GM18858 (cell line): ENCODE results near the gene OARD1.
"Not testable (repeated sequence)": the region's sequence is repeated elsewhere in the genome, so short reads cannot be mapped to it uniquely, and the experiment has no call there.

ENCODE experiments used
- ATAC-seq: cut with Tn5 transposase; IDR thresholded peaks from one replicate; pipeline ENCODE4 v1.9.1; 2021; ENCODE audit not compliant: unreplicated experiment

The OARD1 gene, protein sequence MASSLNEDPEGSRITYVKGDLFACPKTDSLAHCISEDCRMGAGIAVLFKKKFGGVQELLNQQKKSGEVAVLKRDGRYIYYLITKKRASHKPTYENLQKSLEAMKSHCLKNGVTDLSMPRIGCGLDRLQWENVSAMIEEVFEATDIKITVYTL

DNA sequence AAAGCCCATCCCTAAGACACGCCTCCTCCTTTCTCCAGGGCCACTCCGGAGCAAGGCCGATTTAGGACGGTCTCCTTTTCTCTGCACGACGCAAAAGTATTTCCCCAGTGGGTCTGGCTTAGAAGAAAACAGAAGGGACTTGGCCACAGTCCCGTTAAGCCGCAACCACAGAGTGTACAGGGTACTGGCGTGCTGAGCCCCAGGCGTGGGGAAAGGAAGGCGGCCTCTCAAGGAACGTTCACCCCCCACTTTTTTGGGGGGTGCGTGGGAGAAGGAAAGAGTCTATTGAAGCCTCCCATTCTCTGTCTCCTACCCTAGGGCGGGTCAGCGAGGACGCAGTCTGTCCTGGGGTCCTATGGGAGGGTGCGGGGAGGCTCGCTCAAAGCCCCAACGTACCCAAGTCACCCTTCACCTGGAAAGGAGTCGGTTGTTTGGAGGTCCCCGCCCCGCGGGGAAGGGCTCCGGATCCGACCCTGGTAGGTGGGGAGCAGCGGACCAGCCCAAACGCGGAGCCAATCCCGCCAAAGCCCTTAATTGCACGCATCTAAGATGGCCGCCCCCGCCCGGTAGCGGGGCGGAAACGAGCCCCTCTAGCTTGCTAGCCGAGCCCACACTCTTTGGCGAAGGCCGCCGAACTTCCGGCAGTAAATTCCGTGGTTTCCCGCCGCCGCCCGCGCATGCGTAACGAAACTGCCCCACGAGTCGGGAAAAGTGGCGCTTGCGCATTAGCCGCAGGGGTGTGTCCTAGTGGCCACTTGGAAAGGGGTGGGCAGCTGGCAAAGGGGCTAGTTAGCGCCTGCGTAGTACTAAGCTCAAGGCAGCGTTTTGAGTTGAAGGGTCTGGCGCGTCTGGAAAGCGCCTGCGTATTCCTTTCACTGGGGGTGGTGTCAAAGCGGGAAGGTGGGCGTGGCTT lies at the start of gene OARD1:
Gene OARD1 (minus strand): TSS at position 434 of the 913 bp plus-strand sequence. CDS start 722 bp downstream, outside the sequence.
- peak; percentile 59 for ATAC-seq

DNA sequence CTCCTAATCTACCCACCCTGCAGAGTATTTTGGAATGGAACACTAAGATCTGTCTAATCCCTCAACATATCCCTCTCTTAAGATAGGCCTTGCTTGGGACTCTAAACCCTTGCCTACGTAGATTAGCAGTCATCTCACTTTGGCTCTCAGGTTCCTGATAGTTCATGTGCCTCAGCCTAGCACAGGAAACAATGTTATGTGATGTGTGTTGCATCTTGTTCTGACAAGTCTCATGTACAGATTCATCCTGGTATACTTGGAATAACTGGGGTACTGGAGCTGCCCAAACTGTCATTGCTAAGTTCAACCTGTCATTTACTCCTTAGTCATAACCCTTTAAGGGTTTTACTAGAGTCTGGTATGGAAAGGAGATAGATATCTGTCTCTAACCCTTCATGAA lies 47.9 kb upstream of the OARD1 start:
- no peak for ATAC-seq

DNA sequence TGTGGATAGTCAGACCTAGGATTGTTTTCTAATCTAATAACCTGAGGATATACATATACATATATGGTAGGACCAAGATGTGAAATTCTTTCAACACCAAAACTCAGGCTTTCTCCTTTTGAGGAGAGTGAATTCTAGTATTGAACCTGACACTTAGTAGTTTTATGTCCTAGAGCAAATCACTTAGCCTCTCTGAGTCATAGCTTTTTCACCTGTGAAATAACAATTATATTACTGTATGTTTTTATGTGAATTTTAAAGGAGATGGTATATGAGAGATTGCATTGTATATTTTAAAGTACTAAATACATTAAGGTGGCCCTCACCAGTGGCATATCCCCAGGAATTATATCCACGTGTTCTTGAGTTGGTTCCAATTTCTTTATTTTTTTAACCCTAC lies 47.4 kb upstream of the OARD1 start:
- no peak for ATAC-seq

DNA sequence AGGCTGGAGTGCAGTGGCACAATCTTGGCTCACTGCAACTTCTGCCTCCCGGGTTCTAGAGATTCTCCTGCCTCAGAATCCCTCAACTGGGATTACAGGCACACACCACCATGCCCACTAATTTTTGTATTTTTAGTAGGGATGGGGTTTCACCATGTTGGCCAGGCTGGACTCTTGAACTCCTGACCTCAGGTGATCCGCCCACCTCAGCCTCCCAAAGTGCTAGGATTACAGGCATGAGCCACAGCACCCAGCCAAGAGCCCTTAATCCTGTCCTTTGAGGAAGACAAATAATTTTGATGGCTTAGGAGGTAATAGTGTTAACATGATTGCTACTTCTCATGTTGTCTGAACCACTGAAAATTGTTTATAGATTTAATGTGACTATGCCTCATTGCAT lies 42.9 kb upstream of the OARD1 start:
- ATAC-seq, result not testable (repeated sequence)

DNA sequence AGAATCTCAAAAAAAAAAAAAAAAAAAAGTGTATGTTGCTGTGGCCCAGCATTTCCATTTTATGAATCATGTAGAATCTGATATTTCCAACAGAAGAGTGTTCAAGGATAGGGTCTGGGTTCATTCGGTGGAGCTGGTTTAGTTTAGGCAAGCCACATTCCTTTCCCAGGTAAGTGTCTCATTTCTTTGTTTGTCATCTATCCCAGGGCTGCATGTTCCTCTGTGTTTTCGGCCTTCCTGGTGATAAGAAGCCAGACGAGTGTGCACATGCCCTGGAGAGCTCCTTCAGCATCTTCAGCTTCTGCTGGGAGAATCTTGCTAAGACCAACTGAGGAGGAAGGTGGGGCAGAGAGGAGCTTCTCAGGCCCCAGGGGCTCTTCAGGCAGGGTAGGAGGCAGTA lies 38.9 kb upstream of the OARD1 start:
- ATAC-seq, result no peak

DNA sequence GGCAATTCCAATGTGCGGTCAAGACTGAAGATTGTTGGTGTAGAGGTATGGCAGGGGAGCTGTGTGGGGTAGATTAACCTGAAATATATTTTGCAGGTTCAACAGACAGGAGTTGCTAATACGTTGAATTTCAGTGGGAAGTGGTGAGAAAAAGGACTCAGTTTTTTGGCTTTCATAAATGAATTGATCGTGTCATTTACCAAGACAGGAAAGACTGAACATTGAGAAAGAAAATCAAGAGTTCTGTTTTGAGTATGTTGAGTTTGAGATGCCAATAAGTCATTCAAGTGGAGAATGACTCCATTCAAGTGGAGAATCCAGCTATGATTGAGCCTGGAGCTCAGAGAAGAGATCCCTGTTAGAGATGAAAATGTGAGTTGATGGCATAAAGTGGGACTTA lies 31.7 kb upstream of the OARD1 start:
- ATAC-seq, result no peak

DNA sequence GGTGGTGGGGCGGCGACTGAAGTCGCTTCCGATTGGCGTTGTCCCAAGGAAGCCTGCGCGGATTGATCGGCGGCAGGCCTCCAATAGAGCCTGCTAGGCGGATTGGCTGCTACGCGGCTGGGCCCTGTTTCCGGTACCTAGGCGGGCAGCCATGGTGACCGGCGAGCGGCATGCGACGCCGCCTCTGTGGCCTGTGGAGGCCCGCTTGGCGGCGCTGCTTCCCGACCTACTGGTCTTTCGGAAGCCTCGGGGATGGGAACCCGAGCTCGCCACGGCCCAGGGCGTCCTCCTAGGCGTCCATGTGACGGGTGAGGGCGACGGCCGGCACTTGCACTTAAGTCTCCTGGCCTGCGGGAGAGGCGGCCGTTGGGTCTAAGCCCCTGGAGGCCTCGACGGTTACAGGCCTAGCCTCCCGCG lies 28.7 kb upstream of the OARD1 start:
- ATAC-seq, result no peak

DNA sequence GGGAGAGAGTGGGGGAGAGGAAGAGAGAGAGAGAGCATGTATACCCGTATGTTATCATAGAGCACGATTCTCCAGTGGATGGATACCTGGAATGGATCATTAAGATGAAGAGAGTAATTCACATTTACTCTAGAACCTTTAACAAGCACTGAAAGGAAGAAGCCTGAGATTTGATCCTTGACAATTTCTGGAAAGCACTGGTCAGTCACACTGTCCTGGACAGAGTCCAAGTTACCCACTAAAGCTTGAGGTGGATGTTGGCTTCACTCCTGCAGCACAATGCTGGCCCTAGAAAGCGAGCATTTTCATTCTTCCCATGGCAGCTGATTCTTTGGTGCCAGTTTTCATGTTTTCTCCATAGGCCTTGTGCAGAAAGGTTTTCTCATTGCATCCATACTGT lies 26.2 kb upstream of the OARD1 start:
- no peak for ATAC-seq

DNA sequence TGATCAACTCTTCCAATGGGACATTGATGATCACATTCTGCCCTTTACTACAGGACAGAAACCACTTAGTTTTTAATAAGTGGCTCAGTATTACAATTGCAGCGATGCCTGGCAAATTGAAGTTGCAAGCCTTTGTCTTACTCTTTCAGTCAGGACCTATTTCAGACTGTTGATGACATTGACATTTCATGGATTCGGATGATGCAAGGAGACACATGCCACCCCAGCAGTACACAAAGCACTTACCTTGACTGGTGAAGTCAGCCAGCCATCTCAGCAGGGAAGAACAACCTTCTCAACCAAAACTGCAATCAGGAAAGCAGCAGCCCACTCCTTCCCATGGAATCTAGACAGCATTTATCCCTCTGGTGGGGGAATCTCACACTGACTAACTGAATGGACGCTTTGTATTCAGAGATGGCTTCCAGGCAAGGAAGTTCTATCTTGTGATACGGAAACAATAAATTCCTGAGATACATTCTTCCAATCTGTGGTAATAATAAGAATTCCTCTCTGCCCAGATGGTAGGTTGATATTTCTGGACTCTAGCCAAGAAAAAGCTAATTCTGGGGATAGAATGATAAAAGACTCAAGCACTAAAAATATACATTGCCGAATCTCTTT lies 25.4 kb upstream of the OARD1 start:
- ATAC-seq, result no peak

DNA sequence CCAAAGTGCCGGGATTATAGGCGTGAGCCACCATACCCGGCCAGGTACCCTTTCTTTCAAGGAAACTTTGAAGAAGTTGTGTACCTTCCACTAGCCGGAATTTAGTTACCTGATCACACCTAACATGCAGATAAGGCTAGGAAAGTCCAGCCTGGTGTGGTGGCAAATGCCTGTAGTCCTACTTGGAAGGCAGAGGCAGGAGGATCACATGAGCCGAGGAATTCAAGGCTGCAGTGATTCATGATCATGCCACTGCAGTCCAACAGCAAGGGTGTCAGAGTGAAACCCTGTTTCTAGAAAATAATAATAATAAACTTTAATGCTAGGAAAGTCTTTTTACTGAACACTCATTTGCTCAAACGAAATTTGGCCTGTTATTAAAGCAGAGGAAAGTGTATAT lies 21.6 kb upstream of the OARD1 start:
- no peak for ATAC-seq

DNA sequence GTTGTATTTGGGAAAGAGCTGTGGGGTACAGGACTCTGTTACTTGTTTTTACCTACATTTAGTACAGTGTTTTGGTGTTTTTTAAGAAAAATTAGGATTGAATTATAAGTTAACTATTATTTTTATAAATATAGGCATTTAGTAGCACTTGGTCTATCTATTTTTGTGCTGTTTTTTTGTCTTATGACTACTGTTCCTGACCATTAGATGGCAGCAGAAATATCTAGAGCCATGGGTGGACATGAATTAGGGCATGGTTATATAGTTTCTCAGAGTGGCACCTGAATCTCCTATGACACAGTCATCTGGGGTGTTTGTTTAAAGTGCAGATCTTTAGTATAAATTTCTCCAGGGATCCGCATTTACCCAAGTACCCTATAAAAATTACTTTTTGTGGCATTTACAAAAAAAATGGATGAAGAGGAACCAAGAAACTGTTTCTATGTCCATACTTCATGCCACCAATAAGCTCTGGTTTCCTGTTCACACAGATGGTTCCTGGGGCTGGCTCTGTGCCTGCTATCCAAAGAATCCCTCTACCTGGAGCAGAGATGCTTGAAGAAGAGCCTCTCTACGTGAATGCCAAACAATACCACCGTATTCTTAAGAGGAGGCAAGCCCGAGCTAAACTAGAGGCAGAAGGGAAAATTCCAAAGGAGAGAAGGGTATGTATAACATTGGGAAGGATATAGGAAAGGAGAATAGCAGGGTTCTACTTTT lies 20.4 kb upstream of the OARD1 start:
- ATAC-seq, result no peak

DNA sequence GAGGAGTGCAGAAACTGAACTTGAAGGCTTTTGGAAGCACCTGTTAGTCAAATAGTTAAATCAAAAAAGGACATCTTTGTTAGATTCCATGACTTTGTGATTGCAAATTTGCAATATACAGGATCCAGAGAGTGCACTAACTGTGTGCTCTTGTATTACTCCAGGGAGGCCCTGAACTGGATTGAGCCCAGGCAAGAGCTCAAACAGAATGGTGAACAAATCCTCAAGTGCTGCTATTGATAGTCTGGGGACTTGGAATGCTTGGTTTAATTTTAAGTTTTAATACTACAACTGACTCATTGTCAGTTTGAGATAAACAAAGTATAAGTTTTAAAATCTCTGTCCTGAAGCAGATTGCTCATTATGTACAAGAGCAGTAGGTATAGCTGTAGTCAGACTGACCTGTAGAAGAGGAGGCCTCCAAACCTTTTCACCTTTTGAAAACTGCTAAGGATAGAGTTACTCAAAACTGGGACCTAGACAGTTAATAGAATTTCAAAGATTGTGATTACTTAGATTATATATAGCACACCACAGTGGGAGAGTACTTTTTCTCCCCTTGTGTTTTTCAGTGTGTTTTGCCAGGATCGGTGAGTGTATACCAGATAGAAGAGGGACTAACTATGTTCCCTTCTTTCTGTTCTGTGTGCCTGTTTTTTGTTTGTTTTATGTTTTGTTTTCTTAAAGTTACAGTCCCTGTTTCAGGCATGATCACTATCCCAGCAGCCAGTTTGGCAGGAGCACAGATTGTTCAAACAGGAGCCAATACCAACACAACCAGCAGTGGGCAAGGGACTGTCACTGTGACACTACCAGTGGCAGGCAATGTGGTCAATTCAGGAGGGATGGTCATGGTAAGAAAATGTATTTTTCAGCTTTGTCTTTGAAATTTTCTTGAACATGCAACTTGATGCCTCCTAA lies 18.9 kb upstream of the OARD1 start:
- ATAC-seq, result no peak

DNA sequence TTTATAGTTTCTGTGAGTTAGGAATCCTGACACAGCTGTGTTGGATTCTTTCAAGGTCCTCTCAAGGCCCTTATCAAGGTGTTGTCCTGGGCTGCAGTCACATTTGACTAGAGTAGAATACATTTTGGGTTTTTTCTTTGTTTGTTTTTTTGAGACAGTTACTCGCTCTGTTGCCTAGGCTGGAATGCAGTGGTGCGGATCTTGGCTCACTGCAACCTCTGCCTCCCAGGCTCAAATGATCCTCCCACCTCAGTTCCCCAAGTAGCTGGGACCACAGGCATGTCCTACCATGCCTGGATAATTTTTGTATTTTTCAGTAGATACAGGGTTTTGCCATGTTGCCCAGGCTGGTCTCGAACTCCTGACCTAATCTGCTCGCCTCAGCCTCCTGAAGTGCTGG lies 16.3 kb upstream of the OARD1 start:
- ATAC-seq, result no peak

DNA sequence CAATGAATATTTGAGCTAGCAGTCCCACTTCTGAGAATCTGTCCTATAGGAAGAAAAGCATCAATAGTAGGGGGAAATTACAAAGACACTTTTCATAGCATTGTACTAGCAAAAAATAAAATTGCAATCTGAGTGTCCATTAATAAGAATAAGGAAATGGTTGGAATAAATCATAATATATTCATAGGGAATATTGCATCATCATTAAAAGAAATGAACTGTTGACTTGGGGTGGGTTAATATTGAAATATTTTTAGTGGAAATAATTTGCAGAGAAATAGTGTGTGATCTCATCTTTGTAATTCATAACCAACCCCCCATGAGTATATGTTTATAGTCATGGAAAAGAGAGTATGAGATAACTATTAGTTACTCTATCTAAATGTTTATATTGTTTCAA lies 13.0 kb upstream of the OARD1 start:
- no peak for ATAC-seq

DNA sequence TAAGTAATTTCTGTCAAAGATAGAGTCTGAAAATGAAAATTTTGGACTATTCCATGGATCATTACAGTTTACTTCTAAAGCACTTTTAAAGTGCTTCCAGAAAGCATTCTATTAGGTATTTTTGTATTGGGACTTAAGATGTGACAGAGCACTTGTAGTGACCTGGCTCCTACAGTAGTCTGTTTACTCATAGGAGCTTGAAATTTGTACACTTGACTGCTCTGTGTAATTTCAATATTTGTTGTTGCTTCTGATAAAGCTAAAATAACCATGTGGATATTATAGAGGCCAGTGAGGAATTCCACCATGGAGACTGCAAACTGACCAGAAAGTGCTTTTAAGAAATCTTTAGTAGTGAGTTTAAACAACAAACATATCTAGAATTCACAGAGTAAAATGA lies 10.9 kb upstream of the OARD1 start:
- ATAC-seq, result no peak

DNA sequence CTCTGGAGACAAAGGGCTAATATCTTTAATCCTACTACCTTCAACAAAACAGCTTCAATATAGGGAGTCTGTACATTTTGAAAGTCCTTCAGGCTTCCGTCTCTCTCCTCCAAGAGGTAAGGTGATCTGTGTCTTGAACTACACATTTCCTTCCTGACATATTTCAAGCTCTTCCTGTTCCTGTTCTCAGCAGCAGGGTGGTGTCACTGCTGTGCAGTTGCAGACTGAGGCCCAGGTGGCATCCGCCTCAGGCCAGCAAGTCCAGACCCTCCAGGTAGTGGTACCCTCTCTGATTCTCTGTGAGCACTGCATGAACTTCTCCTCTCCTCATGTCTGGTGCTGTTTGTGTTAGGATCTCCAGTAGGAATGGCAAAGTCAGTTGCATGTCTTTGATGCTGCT lies 8.5 kb upstream of the OARD1 start:
- no peak for ATAC-seq

DNA sequence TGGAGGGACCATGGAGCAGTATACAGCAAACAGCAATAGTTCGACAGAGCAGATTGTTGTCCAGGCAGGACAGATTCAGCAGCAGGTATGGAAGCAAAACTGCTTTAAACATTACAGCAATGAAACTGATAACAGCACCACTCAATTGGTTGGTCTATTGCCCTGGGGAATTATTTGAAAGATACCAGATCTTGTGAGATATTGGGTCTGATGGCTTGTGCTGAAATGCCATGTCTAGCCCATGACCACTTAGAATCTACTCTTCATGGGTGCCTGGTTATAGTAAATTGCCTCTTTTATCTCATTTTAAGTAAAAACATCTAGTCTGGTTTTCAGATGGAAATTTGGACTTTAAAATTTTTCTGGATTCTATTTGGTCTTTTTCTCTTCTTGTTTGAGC lies 6.9 kb upstream of the OARD1 start:
- ATAC-seq, result no peak

DNA sequence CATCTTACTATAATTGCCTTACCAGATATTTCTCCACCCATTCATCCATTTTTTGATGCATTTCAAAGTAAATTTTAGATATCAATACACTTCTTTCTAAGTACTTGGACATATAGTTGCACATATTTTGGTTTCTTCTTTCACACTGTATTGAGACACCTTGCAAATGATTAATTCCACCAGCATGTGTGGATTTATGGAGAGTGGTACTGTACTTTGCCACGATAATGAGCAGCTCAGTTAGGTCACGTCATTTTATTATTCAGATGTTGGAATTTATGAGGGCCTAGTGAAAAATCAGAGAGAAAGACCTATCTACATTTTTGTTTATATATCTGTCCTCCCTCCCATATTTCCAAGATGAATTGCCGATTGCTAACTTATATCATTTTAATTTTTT lies 5.9 kb upstream of the OARD1 start:
- ATAC-seq, result no peak

DNA sequence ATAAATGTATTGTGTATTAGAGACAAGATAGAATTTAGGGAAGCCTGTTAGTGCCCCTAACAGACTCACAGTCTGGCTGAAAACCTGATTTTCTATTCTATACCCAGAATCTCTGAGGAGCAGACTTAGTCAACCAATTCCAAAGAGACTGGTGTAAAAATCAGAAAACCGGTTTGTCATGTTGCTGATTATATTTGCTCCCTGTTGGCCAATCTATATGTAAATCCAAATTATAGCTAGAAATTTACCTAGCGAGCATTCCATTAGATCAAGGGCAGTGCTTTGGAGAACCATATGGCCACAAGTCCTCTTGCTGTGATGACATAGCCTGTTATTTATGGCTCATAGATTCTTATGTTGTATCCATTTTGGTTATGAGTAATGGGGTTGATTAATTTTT lies 5.4 kb upstream of the OARD1 start:
- no peak for ATAC-seq
